Measurements from ENCODE around the gene PER3. TPM values are rescaled to one million over a fixed set of nuclear protein-coding genes. Genes with fewer than 3 reads are reported as not detected.

Gene PER3
- total and polyA plus RNA-seq, 8 donors = 9.9 to 16.1 (median 12.5) TPM

DNA sequence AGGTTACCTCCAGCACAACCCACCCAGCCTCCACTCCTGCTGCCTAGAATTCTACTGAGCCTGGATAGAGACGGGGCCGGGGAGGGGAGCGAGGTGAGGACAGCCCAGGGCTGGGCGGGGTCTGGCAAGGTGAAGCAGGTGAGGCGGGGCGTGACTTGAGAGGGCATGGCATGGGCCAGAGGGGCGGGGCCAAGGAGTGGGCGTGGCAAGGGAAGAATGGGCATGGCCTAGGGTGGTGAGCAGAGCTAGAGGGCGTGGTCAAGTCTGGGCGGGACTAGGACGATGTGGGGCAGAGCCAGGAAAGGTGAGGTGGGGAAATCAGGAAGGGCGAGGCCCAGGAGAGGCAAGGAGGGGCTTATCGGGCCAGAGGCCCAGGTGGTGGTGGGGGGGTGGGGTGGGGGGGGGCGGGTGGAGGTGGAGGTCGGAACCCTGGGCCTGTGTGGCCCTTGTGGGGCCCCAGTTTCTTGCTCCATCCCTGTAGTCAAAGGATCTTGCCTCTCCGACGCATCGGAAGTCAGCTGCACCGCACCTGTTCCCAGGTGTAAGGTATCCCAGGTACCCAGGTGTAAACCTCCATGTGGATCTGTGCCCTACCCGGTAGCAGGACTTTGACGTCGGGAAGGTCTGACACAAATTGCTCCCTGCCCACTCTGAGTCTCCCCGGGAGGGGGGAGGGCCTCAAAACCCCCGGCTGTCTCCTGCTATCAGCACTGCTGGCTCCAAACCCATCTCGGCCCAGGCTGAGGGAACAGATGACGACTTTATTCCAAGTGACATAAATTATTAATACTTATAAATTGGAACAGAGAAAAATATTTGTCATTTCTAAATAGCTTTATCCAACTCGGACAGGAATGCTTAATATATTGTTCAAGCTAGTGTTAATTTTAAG lies 101.7 kb downstream of the PER3 start:
- Histone ChIP-seq H3K4me3 (peak overlapping the region in 1 of 2 donors; percentile 20), H3K36me3 (no peaks in the 10 kb centered on the region), H3K27ac (no peak overlapping the region), H3K9me3 (no peaks in the 10 kb centered on the region), H3K4me1 (peaks cover 0 to 5% of the 10 kb centered on the region in 2 donors), H3K27me3 (peaks cover 0 to 17% of the 10 kb centered on the region in 2 donors)
- ATAC-seq (peak; percentile 97), DNase-seq (peak in 3 of 4 donors; percentile 11 to 92 (median 85))
- TF ChIP-seq, protein P1, sequence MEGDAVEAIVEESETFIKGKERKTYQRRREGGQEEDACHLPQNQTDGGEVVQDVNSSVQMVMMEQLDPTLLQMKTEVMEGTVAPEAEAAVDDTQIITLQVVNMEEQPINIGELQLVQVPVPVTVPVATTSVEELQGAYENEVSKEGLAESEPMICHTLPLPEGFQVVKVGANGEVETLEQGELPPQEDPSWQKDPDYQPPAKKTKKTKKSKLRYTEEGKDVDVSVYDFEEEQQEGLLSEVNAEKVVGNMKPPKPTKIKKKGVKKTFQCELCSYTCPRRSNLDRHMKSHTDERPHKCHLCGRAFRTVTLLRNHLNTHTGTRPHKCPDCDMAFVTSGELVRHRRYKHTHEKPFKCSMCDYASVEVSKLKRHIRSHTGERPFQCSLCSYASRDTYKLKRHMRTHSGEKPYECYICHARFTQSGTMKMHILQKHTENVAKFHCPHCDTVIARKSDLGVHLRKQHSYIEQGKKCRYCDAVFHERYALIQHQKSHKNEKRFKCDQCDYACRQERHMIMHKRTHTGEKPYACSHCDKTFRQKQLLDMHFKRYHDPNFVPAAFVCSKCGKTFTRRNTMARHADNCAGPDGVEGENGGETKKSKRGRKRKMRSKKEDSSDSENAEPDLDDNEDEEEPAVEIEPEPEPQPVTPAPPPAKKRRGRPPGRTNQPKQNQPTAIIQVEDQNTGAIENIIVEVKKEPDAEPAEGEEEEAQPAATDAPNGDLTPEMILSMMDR (IDR thresholded peaks at IDR 0.05) = no peak
- intact Hi-C loops (cut with DNase I) = no loop called here

- intact Hi-C loops (cut with DNase I) = no loop called here
Observed at GRCh38 chr1:7886405-7886745, 102.3 kb downstream of the PER3 start.

DNA sequence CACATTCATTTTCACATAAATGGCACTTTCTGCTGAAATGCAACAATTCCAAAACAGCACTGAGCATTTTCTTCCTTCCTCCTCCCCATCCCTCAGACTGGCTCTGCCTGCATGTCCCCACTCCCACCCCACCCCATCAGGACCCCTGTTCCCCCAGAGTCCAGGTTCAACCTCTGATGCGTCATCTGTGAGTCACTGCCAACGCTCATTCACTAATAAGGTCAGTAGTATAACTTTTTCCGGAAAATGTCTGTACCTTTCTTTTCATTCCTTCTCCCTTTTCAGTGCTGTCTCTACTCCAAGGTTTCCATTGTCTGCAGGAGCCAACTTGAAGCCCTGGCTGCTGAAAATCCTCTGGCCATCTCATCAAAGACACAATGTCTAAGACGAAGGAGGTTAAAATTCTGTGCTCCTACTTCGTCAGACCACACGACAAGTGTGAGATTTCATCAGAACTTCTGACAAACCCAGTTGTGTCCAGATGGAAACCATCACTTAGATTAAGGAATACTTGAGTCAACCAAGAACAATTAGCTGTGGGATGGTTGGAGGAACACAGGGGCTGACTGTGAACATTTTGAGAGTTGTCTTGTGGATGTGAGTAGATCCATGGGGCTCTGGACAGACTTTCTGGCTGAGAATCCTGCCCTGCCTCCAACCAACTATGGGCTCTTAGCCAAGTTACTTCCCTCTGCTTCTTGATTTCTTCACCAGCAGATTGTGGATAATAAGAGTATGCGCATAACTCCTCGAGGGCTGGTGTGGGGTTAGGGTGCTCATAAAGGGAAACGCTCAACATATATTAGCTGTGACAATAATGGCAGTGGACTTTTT lies 104.4 kb downstream of the PER3 start:
- peak in 2 of 4 donors; percentile 20 to 51 for DNase-seq
- TF ChIP-seq, protein P1 (IDR thresholded peaks at IDR 0.05) = no peak
- Histone ChIP-seq H3K36me3 (no peaks in the 10 kb centered on the region), H3K27ac (no peak overlapping the region), H3K4me3 (no peak overlapping the region), H3K27me3 (peaks cover 0 to 17% of the 10 kb centered on the region in 2 donors), H3K9me3 (no peaks in the 10 kb centered on the region), H3K4me1 (peaks cover 0 to 5% of the 10 kb centered on the region in 2 donors)
- peak; percentile 15 for ATAC-seq
- intact Hi-C loops (cut with DNase I) = no loop called here

More at GRCh38 chr1:7886405-7886745, 102.3 kb downstream of the PER3 start:
- H3K27ac ChIP-seq = no peak overlapping the region
- DNase-seq (no peak), ATAC-seq (peak; percentile 5)
- H3K4me1 ChIP-seq = peaks cover 0 to 5% of the 10 kb centered on the region in 2 donors
- H3K27me3 ChIP-seq = peaks cover 0 to 17% of the 10 kb centered on the region in 2 donors
- TF ChIP-seq, protein P1 (IDR thresholded peaks at IDR 0.05) = no peak
- H3K4me3 ChIP-seq = peak overlapping the region in 1 of 2 donors; percentile 20
- H3K36me3 ChIP-seq = no peaks in the 10 kb centered on the region
- no peaks in the 10 kb centered on the region for H3K9me3 ChIP-seq

DNA sequence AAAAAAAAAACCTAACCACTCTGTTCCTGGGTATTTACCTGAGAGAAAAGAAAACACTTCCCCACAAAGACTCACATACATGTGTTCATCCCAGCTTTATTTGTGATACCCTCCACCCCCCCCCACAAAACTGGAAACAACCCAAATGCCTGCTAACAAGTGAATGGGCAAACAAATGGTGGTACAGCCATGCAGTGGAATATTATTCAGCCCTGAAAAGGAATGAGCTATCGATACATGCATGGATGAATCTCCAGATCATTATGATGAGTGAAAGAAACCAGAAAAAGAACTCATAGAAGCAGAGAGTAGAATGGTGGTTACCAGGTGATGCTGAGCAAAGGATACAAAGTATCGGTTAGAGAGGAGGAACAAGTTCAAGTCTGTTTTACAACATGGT lies 106.8 kb downstream of the PER3 start:
- intact Hi-C loops (cut with DNase I) = no loop called here
- Histone ChIP-seq H3K4me1 (peaks cover 0 to 5% of the 10 kb centered on the region in 2 donors), H3K9me3 (no peaks in the 10 kb centered on the region), H3K27ac (no peak overlapping the region), H3K36me3 (no peaks in the 10 kb centered on the region), H3K27me3 (peaks cover 0 to 16% of the 10 kb centered on the region in 2 donors), H3K4me3 (no peak overlapping the region)
- no peak for DNase-seq
- no peak for ATAC-seq
- TF ChIP-seq, protein P1 (IDR thresholded peaks at IDR 0.05) = no peak

GRCh38 chr1:7891804-7892203 lies 107.7 kb downstream of the PER3 start:
- H3K27ac ChIP-seq = no peak overlapping the region
- DNase-seq = no peak
- ATAC-seq = no peak
- H3K36me3 ChIP-seq = no peaks in the 10 kb centered on the region
- H3K4me1 ChIP-seq = no peaks in the 10 kb centered on the region
- no peak overlapping the region for H3K4me3 ChIP-seq
- H3K9me3 ChIP-seq = no peaks in the 10 kb centered on the region
- intact Hi-C loops (cut with DNase I) = no loop called here
- H3K27me3 ChIP-seq = peaks cover 0 to 7% of the 10 kb centered on the region in 2 donors
- TF ChIP-seq, protein P1 (IDR thresholded peaks at IDR 0.05) = no peak

Measured in left lung (tissue), 10 donors.